Stimulated activated CD4-positive, alpha-beta T cell treated with anti-CD3 and anti-CD28 coated beads, Interleukin-12 subunit alpha, Interleukin-12 subunit beta, amount 100 ng/mL, for 4 hours (primary cell): Measurements from ENCODE around the gene ARSB.

Experiments
- DNase-seq: peaks from one replicate; pipeline ENCODE4 v3.0.0-alpha.2; 2020

The ARSB gene

DNA sequence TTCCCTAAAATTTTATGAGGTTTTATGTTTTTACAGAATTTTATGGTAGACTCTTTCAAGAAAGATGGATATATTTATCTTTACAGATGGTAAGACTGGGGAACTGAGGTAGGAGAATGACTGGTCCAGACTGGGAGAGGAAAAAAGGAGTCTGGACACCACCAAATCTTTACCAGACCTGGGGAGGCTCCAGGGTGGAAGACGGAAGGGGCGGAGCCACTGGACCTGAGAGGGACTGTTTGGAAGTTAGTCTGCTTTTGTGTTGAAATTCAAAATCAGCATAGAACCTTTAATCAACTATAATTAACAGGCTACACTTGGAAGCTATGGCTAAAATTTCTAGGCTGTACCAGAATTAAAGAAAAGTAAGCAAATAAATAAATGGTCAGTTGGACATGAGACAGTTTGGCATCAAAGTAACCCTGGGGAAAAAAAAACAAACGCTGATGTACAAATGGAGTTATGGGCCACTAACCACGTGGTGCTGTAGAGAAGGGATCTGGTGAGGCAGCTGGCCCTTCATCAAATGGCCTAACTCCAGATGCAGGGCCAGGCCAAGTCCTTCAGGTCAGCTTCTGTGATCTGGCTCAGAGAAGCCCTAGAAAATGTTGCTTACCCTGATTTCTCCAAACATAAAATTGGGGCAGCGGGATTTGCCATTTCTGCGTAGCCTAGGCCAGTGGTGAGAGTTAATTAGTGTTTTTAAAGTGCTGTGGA lies 155.1 kb downstream of the ARSB start:
- DNase-seq, result no peak

DNA sequence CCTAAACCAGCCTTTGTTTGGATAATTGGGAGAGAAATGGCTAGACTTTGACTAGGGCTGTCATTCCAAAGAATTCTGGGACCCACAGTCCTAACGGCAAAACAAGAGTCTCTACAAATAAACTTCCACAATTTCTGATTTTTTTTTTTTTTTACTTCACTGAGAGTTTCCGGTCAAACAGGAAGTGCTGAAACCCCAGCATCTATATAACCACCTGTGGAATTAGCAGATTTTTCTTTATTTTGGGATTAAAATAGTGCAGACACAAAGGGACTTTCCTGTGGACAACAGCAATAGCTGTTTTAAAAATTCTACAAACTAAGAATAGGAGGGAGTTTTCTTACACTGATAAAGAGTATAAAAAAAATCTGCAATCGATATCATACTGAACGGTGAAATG lies 157.4 kb downstream of the ARSB start:
- DNase-seq, result no peak

DNA sequence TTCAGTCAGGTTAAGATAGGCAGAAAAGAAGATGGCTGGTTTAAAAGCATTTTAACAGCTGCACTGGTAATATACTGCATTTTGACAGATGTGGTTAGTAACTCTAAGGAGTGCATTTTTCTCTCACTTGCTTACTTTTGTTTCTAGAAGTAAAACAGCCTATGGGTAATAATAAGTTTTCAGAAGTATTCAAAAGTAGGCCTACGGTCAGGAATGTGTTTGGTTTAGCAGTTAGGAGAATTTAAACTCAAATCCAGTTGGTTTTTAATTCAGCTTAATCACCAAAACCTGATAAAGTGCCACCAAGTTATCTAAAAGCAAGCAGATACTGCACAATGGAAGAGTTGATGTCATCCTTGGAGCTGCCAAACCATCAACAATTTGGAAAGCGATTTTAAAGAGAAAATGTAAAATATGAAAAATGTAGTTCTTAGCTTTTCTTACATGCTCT lies 160.3 kb downstream of the ARSB start:
- no peak for DNase-seq

DNA sequence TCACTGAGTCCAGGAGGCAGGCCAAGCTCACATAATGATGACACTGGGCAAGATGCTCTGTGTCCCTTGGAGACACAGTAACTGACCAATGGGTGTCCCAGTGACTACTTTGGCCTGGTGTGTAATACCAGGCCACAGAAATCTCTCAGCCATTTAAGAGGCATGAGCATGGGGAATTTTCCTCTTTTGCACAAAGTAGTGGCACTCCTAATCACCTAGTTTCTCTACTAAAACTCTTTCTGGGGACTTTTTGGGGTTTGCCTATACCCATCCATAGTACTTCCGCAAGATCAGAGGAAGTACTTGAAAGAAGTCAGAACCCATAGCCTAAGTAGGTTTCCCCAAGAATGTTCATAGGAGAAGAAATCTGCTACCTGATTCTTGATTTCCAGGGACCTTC lies 161.9 kb downstream of the ARSB start:
- no peak for DNase-seq

DNA sequence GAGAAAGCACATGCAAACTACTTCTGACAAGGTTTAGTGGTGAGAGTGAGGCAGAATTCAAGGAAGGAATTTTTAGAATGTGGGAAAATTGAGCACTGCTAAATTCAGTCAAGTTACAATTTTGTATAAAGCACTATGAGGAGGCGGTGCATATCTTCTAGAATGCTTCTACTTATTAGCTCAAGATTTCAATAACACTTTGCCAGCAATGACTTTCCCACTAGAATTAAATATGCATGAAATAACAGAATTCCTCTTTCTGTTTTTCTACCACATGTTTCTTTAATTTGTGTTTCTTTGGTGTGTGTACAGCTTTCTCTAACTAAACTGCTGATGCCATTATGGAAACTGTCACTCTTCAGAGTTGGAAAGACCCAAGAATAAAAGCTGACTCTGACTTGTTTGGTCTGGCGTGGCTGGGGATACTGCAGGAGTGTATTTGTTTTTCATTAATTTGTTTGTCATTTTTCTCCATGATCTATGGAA lies 163.5 kb downstream of the ARSB start:
- DNase-seq, result no peak

DNA sequence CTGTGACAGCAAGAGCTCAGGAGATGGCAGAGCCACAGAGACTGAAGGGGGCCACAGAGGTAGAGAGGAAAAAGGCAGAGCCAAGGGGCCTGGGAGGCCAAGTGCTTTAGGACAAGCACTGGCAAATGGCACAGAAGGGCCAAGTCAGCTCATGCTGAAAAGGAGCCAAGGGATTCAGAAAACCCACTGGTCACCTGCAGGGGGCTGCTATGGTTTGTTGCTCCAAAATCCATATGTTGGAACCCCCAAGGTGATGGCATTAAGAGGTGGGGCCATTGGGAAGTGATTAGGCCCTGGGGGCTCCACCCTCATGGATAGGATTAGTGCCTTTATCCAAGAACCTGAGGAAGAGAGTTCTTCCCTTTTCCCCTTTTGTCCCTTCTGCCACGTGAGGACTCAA lies 165.4 kb downstream of the ARSB start:
- no peak for DNase-seq

DNA sequence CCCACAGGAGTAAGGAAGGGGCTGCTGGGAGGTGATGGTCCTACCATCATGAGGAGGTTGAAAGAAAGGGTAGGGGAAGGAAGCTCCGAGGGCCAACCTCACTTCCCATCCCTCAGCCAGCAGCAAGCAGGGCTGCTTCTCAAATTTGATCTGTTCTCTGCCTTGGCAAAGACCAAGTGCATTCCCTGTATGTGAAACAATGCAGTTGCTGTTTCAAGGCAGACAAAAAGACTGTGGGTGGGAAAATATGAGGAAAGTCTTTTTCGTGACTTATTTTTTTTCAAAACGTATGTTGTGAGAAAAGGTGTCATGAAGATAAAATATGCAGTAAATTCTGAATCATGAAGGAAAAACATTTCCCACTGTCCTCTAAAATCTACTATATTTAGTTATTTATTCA lies 165.9 kb downstream of the ARSB start:
- no peak for DNase-seq

DNA sequence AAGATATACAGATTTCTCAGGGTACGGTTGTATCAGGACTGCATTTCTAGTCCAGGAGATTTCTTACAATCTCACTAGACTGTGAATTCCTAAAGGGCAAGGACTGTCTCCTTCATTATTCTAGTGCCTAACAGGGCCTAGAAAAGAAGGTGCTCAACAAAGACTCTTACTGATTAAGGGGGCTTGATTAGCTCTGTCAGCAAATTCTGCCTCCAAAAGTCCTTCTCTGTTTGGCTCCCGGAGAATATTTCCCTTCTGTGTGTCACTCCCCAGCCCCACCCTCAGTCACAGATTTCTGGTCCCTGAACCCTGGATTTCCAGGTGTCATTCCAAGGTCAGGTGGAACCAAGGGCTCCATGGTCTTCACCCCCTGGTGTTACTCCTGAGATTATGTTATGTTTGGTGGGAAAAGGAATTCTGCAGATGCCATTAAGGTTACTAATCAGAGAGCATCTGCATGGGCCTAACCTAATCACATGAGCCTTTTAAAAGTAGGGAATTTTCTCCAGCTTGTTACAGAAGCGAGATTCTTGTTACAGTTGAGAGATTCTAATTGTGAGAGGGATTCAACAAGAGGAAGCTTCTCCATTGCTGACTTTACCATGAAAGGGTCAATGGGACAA lies 168.9 kb downstream of the ARSB start:
- no peak for DNase-seq

DNA sequence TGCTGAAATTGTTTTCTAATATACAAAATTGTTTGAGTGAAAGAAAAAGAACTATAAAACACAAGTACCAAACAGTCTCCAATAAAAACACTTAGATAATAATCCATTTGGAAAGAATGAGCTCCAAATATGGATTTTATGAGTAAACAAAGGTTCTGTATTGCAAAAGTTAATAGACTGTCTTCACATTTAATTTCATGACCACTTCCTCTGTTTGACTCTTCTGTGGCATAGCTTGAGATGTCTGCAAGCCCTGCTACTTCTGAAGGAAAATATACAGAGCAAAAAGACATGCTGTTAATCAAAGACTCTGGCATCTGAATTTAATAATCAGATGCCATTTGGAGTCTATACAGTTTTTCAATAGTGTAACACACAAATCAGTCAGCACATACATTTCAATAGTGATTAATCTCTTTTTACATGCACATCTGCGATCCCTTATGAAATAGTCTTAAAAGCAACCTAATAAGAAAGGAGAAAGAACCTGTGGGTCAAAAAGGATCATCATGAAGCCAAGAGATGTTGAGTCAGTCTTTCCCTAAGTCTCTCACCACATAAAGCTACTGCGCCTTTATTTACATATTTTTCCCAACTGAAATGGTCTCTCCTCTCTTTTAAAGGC lies 171.1 kb downstream of the ARSB start:
- DNase-seq, result no peak

DNA sequence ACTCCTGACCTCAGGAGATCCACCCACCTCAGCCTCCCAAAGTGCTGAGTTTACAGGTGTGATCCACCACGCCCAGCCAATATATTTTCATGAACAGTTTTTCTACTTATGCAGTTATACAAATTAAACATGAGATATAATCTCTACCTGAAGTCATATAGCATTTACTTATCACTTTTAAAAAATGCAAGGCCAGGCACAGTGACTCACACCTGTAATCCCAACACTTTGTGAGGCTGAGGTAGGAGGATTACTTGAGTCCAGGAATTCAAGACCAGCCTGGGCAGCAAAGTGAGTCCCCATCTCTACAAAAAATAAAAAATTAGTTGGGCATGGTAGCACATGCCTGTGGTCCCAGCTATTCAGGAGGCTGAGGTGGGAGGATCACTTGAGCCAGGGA lies 171.8 kb downstream of the ARSB start:
- no peak for DNase-seq

DNA sequence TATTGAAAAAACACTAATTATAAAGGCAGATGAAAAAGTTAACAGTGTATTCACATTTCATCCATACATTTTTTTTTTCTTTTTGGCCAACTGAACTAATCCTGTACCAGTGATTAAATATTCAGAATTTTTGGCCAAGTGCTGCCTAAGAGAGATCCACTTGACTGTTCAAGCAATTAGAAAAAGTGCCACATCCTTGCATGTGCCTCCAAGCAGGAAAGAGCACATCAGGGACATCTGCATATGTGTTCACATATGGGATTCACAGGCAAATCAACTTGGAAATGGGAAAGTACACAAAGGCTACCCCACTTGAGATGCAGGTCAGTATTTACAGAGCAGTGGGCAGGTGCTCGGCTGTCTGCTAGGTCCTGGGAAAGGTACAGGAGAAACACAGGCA lies 173.2 kb downstream of the ARSB start:
- no peak for DNase-seq

DNA sequence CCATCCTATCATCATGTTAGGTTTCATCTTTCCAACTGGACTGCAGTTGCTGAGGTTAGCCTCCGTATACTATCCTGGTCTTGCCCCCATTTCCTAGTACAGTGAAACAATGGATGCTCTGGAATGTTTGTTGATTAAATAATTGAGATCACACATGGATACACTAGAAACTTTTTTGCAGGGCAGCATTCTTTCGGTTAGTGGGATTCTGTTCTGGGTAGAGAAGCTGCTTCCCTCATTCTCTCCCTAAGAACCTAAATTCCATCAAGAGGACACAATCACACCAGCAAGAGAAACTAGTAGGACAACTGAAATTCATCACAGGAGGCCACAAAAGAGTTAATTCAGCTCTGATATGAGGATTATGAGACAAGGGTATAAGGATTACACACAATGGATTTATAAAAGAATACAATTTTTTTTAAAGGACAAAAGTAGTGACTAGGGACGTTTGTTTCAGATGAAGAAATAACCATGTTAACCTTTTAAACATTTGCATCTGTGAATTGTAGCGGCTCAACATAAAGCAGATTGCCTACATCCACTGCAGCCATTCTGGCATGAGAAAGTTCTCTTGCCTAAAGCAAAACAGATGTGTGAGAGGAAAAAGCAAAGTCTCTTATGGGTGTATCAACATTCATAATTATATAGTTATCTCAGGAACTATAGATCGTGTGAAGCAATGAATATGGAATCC lies 173.8 kb downstream of the ARSB start:
- DNase-seq, result no peak

DNA sequence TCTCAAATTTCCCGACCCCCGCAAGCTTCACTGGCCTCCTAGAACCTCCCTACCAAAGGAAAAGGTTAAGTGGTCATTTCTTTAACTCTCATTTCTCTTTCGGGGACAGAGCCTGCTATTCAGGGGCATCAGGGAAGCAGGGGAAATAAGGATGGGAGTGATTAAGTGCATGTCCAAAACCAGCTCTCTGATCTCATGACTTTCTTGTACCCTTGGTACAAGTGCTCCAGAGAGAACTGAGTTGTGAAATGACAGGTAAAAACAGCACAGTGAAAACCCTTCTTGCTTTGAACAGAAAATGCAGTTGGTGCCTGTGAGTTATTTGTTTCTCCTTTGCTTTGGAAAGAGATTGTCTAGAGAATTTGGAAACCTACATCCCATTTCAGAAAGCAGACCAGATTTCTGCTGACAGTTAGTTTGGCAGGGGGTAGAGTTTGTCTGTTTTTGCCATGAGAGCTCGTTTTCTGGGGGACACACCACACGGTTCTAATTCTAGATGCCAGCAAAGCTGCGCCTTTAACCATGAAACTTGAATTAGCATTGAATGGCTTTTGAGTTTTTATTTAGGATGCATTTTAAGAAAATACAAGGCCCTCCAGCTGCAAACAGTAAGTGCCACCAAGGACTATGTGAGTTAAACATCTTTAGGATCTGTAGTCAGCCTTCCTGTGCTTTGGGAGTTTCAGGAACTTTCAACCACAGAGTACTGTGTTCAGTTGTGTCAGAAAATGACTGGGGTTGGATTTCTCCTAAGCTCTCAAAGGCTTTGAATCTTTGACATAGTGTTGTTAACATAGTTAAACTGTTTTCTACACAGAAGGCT lies 174.8 kb downstream of the ARSB start:
- DNase-seq, result no peak

DNA sequence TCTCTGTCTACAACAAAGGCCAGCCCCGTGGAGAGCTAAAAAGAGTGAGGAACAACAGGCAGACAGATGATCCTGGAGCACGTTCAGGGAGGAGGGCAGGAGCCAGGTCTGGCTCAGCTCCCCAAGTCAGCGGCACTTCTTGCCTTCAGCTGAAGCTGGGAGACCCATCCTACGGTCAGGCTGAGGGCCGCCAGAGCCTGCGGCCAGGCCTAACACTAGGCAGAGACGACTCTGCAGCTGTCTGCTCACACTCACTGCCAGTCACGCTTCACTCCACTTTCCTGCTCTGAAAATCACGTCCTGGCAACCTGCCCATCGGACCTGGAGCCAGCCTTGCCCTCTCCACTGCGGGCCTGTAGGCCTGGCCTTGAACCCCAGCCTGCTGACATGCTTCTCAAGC lies 175.7 kb downstream of the ARSB start:
- no peak for DNase-seq

DNA sequence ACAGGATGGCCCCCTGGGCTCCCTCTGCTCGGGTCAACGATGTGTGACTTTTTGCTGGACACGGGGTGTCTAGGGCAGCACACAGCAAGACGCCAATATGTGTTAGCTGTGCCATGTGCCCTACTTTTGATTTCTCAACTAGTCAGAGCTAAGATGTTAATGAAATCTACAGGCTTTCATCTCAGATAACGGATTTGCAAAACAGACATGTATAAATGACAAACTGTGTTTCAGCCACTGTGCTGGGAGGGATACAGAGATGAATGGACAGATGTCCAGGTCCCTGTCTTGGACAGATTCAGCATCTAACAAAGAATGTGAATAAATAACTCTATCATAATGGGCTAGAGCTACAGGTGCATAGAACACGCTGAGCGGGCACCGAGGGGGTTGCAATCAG lies 176.3 kb downstream of the ARSB start:
- DNase-seq, result no peak

DNA sequence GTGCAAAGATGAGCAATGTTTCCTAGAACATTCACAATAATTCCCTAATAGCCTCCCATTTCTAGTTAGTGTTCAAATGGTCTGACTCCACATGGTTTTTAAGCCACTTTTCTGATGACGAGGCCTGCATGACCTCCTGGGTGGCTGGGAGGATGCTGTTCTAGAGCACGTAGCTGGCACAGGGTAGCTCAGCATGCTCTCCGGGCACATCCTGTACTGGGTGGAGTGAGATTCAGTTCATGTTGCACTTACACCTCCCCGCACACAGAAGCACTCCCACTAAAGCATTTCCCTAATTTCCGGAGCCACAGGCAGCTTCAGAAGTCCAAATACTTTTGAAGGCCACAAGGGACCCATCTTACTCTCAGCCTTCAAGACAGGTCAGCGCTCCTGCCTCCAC lies 176.7 kb downstream of the ARSB start:
- no peak for DNase-seq

DNA sequence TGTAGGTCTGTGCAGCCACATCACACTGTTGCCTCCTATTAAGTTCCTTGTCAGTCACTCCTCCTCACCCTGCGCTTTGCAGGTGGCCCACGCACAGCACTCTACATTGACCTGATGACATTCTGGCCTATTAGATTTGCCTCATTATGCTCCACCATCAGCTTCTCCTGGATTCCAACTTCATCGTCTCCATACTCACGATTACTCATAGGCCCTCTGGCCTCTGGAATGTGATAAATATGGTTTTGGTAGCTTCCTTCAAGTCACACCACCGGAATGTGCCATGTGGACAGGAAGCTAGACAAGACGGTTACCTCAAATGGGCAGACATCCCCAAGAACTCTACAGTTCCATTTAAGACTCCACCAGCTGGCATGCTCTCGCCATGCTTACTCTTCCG lies 178.6 kb downstream of the ARSB start:
- DNase-seq, result no peak

DNA sequence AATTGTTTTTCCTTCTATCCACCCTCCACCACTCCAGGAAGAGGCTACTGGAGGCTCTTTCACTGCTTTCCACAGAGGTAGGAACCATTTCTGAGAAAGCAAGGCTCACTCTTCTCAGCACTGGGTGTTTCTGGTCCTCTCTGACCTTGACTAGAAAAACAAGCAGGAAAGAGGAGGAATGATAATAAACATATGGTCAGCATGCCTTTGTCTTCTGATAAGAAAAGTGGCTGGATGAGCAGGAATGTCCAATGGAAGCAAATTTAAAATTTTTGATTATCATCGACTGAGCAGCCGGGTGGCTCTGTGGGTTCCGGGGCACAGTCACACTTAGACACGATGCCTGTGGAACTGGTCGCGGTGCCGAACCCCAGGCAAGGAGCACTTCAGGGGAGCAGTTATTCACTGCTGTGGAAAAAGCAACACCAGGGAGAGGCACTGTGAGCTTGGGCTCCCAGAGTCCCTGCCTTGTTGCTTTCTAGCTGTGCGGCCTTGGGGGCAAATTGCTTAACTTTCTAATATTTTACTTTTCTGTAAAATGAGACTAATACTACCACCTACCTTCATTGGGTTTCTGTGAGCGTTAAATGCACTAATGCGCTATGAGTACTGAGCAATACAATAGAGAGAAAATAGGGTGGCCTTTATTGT lies 179.5 kb downstream of the ARSB start:
- no peak for DNase-seq

DNA sequence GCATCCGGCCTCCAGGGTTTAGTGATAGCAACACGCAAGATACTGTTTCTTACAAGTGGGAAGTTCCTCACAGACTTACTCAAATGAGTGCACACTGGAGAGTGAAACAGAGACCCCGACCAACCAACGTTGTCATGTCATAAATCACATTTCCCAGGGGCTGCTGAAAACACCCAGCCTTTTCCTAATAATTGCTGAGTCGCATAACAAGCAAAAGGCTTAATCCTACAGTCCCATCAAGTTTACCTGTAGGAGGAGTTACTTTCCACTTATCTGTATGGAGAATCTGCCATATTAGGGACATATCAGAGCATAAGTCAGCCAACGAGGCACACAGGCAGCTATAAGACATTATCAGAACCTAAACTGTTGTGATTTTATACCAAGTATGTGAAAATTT lies 180.1 kb downstream of the ARSB start:
- DNase-seq, result no peak

DNA sequence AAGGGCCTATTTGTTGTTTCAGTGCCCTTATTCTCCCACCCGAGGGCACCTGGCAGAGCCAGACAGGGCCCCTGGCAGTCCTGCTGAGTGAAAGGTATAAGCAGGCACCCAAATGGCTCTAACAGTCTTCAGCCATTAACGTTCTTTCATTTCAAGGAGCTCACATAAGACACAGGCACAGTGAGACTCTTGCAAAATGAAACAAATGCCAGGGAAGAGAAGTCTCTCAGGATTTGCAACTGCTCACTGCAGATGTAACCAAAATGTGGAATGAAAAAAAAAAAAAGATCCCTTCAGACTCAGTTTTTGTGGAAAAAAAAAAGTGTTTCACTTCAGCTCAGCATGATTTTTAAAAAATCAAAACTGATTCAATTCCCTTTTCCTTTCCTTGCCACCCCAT lies 181.2 kb downstream of the ARSB start:
- DNase-seq, result no peak

DNA sequence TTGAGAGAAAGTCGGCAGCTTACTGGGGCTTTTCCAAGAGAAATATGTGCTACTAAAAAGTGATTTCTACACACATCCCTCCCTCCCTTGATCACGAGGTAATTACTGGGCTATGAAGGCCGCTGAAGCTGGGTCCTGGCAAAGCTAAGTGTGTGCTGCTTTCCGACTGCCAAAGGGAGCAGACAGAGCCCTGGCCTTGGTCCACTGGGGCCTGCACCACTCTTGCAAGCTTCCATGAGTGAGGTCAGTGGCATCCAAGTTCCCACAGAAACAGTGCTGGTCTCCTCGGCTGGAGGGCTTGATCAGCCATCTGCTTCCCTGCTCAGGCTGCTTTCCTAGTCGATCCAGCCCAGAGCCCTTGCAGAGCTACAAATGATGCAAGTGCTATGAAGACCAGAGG lies 181.8 kb downstream of the ARSB start:
- DNase-seq, result no peak

DNA sequence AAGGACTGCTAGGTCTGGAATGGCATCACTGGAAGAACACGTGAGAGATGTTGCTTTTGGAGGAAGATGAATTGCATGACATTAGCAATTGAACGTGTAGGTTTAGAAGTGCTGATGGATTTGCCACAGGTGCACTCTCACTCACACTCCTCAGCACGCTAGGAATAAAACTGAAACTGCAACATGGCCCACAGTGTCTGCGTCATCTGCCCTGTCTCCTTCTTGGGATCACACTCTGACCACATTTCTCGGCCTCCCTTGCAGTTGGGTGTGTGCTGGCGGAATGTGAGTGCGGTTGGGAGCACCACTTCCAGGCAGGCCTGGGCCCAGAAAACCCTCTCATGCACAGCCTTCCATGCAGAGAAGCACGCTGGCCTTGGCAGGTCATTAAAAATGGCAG lies 183.7 kb downstream of the ARSB start:
- no peak for DNase-seq
